Cardiac atrium fibroblast (primary cell): ENCODE results near the gene TEF. TPM values are rescaled to one million over a fixed set of nuclear protein-coding genes. Genes with fewer than 3 reads are reported as not detected.

ENCODE experiments used
- total RNA-seq: library from RNA; depleted of rRNA; stranded (reverse); fragments of >200 nt; gene quantifications from 2 replicates; pipeline ENCODE4 v1.2.3, GENCODE V29; 2015

Gene TEF, protein sequence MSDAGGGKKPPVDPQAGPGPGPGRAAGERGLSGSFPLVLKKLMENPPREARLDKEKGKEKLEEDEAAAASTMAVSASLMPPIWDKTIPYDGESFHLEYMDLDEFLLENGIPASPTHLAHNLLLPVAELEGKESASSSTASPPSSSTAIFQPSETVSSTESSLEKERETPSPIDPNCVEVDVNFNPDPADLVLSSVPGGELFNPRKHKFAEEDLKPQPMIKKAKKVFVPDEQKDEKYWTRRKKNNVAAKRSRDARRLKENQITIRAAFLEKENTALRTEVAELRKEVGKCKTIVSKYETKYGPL
- total RNA-seq: 3.1 and 4.2 TPM in 2 replicates

DNA sequence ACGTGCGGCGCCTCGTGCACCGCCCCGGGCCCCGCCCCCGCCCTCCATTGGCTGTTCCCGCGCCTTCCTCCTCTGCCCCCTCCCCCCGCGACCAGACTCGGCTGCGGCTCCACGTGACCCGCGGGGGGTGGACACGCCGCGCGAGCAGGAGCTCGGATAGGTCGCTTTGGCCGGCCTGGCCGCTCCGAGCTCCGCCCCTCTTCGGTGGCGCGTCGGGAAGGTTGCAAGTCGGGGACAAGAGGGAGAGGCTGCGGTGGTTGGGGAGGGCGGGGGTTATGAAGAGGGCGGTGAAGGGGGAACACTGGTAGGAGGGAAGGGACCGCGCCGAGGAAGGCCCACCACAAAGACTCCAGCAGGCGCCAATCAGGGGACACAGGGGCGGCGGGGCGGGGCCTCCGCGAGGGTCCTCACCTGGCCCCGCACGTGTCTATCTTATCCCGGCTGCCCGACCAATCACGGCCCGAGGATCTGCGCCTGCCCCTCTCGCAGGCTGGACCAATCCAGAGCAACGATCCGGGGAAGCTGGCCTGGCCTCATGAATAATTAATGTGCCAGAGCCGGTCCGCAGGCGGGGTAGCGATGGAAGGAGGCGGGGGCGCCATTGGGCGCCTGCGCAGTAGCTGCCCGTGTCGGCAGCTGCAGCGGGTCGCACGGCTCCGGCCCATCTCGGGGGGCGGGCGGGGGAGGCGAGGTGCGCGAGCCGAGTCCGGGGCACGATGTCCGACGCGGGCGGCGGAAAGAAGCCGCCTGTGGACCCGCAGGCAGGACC, at the start of gene TEF:
Gene TEF (plus strand): TSS at position 614 of the 769 bp plus-strand sequence. CDS start 103 bp downstream, at position 717.

DNA sequence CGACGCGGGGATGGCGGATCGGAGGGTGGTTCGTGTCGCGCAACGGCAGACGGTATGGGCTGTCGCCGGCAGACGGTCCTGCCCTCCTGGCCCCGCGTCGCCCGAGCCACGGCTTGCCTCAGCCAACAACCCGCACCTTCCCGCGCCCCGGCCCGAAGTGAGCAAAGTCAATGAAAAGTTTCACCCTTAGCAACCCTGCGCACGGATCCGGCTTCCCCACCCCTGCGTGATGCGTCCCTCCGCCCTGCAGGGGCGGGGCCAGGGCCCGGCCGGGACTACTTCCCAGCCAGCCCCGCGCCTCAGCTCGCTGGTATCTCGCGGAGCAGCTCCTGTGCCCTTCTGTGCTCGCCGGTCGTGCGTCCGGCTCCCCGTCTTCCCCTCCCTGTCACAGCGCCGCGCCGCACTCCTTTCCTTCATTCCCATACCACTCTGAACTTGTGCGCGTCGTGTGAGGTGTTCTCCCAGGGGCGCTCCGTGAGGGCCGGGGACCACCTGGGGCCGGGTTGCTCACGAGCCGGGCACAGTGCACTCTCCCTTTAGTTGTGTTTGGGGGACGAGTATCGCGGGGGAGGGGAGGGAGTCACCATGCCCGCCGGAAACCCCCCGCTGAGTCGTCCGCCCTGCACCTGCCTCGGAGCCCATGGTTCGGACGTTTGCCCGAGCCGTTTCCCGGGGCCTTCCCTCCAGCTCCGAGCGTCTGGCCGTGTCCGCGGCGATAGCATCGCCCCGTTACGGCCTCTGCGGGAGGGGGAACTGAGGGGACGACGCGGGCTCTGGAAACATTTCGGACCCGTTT, 65.1 kb downstream of the TEF start, which contains the start of gene TOB2:
Gene TOB2 (minus strand): TSS at position 163 of the 796 bp plus-strand sequence. CDS start 9,456 bp downstream, outside the sequence.

Other genes with a start within 250 kb of the TEF start
- 15.5 and 19.4 TPM in 2 replicates for gene L3MBTL2, start 176.6 kb upstream of the TEF start, total RNA-seq
- 0.16 and 0.18 TPM in 2 replicates for gene CHADL, start 141.0 kb upstream of the TEF start, total RNA-seq
- 43.9 and 68.9 TPM in 2 replicates for gene RANGAP1, start 95.8 kb upstream of the TEF start, total RNA-seq
- gene ZC3H7B, start 80.4 kb upstream of the TEF start, total RNA-seq: 41.9 and 60.9 TPM in 2 replicates
- 21.8 and 33.2 TPM in 2 replicates for gene TOB2, start 64.9 kb downstream of the TEF start, total RNA-seq
- gene PHF5A, start 86.8 kb downstream of the TEF start, total RNA-seq: 35.2 and 39.5 TPM in 2 replicates
- 59.6 and 74.5 TPM in 2 replicates for gene ACO2, start 87.2 kb downstream of the TEF start, total RNA-seq
- gene POLR3H, start 162.5 kb downstream of the TEF start, total RNA-seq: 16.5 and 17.5 TPM in 2 replicates
- gene CSDC2, start 179.1 kb downstream of the TEF start, total RNA-seq: 0.49 and 1.3 TPM in 2 replicates
- gene PMM1, start 207.9 kb downstream of the TEF start, total RNA-seq: 44.6 and 50.0 TPM in 2 replicates
- gene DESI1, start 239.1 kb downstream of the TEF start, total RNA-seq: 24.1 and 35.7 TPM in 2 replicates
- 219 and 247 TPM in 2 replicates for gene XRCC6, start 239.4 kb downstream of the TEF start, total RNA-seq